ENCODE data around the gene UBE2L3.
"Not testable (repeated sequence)": the region's sequence is repeated elsewhere in the genome, so short reads cannot be mapped to it uniquely, and the experiment has no call there.

The UBE2L3 gene

DNA sequence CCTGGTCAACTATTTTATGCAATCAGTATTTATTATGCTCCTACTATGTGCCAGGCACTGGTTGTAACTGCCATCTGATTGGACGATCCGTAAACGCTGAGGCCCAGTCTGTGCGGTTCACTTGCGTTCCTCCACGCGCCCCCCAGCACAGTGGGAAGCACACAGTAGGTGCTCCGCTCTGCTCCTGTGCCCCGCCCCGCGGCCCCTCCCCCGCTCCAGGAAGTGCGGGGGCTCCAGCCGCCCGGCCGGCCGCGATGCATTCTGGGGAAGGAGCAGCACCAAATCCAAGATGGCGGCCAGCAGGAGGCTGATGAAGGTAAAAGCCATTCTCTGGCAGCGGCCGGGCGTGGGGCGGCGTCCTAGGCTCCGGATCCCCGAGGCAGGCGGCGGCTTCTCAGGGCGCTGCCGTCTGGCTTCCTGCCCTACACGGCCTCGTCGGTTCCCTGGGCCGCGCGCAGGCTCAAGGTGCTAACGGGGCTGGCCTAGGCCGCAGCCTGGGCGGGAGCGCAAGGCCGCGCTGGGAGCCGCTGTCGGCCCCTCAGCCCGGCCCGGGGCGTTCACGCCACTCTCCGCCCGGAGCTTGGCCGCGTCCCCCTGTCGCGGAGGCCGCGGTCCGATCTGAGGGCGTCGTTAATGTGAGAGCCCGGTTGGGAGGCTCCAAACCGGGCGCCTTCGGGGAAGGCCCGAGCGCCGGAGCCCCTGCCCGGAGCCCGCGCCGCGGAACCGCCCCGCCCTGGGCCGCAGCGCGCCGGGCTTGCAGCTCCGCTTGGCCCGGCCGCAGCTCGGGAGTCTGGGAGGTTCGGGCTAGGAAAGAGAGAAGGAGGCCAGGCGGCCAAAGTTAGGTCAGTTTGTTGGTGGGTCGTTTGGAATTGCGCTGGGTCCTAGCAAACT is at the start of gene UBE2L3:
Gene UBE2L3, plus strand, starts transcription at position 259 of the 891 bp plus-strand sequence. Its CDS starts 31 bp downstream, at position 290.
- DNase-seq (ENCODE audit: low read depth in 1 of 2, low spot score in 1 of 2) = peak; percentile 69 to 75

DNA sequence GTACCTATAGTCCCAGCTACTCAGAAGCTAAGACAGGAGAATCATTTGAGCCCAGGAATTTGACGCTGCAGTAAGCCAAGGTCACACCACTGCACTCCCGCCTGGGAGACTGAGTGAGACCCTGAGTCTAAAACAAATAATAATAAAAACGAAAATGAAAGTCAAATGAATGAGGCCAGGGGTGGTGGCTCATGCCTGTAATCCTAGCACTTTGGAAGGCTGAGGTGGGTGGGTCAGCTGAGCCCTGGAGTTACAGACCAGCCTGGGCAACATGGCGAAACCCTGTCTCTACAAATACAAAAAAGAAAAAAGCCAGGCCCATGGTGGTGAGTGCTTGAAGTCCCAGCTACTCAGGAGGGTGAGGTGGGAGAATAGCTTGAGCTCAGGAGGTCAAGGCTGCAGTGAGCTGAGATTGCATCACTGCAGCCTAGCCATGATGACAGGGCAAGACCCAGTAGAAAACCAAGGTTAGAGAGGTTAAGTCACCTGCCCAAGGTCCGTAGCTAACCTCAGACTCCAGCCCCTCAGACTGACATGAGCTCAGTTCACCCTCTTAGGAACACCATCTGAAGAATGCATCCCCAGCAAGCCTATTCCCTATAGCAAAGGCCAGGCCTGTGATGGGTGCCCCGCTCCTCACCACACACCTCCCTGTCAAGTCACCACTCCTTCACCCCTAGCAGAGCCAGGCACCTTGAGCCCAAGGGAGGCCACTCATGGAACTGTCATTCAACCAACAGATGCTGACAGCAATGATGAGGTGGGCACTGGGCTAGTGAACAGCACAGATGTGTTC is 40.6 kb upstream of the UBE2L3 start:
- not testable (repeated sequence) for DNase-seq (ENCODE audit: low read depth in 1 of 2, low spot score in 1 of 2)

DNA sequence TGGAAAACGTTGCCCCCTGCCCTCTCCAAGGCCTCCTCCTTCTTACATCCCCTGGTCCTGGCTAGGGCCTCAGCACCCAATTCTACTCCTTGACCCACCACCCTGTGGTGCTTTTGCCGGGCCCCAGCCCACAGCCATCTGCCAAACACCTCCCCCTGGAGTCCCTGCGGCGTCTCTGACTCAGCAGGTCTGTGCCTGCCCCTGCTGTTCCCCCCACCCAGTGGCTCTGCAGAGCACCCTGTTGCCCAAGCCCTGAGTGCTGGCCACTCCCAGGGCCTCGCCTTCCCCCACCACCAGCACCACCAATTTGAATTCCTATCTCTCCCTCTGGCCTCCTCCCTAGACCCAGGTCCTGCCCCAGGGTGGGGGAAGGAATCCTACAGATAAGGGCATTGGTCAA is 36.0 kb upstream of the UBE2L3 start:
- DNase-seq (ENCODE audit: low read depth in 1 of 2, low spot score in 1 of 2) = not testable (repeated sequence)

DNA sequence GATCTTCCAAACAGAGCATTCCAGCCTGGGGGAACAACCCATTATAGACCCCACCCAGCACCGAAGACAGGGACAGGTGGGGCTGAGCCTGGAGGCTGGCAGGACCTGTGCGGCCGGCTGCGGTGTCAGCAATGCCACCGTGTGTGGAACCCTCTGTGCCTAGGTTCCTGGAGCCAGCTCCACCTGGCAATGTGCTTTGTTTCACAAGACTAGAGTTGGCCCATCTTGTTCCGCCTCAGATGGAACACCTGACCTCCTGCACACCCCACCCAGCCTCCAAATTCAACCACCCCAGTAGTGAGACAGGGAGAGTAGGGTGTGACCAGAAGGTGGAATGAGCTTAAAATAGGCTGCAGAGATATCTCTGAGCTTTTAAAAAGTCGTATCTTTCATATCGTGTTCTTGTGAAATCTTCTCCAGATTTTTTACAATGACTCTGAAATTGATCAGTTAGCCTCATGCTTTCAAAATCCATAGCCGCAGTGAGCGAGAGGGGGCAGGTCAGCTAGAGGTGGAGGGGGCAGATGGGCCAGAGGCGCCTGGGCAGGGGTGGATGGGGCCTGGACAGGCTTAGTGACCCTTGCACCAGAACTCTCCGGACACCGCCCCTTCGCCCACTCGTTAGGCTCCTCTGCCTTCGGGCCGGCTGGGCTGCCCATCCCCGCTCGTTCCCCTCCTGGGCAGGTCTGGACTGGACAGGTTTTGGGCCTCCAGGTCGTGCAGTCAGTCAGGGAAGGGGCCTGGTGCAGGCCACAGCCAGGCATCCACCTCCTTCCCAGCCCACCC is 34.5 kb upstream of the UBE2L3 start:
- not testable (repeated sequence) for DNase-seq (ENCODE audit: low read depth in 1 of 2, low spot score in 1 of 2)

DNA sequence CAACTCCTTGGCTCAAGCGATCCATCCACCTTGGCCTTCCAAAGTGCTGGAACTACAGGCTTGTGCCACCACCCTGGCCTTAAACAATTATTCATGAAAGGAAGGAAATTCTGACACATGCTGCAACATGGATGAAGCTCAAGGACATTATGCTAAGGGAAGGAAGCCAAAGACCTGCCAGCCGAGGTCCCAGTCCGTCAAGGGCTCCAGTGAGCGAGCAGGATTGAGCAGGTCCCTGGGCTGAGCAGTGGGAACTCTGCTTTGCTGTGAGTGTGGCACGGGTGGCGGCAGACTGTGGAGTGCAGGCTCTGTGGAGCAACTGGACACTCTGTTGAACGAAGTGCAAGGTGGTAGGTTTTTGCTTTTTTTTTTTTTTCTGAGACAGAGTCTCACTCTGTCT is 27.7 kb upstream of the UBE2L3 start:
- DNase-seq (ENCODE audit: low read depth in 1 of 2, low spot score in 1 of 2) = not testable (repeated sequence)

DNA sequence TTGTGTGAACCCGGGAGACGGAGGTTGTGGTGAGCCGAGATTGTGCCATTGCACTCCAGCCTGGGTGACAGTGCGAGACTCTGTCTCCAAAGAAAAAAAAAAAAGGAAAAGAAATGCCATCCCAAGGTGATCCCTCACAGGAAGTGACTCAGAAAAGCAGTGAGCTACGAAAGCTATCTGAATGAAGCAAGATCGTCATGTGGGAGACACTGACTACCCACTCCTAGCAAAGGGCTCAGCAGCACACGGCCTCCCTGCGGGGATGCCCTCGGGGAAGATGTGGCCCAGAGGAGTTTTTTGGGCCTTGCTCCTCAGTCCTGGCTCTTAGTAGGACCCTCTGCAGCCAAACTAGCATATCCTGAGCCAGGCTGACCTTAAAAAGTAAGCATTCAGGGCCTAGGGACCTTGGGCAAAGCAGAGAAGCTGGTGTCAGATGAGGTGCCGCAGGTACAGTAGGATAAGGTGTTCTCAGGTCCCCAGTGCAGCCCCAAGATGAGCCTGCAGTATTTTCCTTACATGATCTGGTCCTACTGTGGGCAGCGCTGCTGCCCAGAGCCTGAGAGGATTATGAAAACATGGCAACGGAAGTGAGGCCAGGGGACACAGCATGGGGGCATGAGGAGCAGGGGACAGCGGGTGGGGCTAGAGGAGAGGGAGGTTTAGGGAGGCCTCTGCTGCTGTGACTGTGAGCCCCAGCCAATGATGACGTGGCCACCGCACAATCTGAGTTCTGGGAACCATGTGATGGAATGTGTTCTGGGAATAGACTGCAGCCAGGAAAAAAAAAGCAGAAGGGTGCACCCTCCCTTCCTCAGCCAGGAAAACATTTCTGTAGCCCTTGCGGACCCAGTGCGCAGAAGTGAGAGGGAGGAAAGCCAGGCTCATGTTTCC is 22.8 kb upstream of the UBE2L3 start:
- not testable (repeated sequence) for DNase-seq (ENCODE audit: low read depth in 1 of 2, low spot score in 1 of 2)

DNA sequence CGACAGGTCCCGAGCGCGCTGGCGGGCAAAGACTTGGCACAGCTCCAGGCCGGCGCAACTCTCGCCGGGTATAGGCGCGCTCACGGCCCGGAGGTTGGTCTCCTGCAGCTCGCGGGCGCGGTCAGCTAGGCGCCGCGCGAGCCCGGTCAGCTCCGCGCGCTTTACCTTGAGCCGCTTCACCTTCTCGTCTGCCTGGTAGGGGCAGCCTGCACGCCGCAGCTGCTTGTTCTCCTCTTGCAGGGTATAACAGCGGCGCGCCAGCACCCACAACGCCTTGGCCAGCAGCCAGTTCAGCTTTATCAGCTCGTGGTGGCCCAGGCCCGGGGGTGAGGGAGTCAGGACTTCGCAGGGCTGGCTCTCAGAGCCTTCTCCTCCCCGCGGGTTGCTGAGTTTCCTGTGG is 18.0 kb upstream of the UBE2L3 start:
- DNase-seq (ENCODE audit: low read depth in 1 of 2, low spot score in 1 of 2) = not testable (repeated sequence)

DNA sequence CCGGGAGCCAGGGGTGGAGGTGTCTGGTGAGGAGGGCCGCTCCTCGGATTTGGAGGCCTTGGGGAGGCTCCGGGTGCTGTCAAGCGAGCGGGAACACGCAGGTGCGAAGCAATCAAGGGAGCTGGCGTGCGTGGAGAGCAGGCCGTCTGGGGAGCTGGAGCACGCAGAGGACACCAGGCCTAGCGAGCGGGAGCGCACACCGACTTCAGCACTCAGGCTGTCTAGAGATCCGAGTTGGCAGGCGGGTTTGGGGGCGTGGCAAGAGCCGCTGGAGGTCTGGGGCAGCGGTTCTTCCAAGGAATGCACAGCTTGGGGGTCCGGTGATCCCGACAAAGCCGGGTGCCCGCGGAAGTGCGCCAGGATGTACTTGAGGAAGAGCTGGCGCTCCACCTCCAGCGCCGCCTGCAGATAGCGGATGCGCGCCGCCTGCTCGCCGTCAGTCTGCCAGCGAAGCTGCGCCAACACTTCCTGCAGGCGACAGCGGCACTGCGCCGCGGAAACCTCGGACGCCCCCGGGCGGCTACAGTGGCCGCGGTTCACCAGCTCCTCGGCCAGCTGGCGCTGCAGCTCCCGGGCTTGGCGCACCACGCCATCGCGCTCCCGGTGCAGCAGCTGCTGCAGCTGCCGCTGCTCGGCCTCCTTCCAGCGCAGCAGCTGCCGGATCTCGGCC is 17.4 kb upstream of the UBE2L3 start:
- not testable (repeated sequence) for DNase-seq (ENCODE audit: low read depth in 1 of 2, low spot score in 1 of 2)

DNA sequence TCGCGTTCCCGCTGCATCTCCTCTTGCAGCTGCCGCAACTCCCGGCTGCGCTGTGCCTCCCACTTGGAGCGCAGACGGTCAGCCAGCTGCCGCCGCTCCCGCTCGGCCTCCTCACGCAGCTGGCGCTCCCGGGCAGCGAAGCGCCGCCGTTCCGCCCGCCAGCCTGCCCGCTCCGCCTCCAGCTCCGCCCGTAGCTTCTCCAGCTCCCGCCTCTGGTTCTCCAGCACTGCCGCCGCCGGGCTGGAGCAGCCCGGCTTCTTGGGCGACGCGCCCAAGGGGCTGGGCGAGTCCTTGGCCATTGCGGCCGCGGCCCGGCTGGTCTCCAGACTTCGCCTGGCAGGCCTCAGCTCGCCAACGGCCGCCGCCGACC is 16.9 kb upstream of the UBE2L3 start:
- DNase-seq (ENCODE audit: low read depth in 1 of 2, low spot score in 1 of 2) = not testable (repeated sequence)

DNA sequence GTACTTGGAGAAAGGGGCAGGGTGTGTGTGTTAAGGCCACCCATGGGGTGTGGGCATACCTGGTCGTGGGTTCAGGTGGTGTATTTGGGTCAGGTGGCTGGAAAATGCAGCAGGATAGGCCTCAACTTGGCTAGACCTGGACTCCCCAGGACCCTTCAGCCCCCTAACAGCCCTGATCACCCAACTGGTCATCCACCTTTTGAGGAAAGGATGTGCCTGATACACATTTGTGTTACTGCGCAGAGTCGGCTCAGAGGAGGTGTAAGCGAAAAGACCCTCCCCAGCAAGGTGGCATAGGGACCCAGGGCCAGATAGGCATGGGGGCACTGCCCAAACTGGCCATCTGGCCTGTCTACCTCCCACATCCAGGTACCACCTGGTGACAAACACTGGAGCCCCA is 16.2 kb upstream of the UBE2L3 start, which contains the start of gene RIMBP3C:
Gene RIMBP3C, minus strand, starts transcription at position 101 of the 400 bp plus-strand sequence. CDS start 485 bp downstream, outside the sequence.
- not testable (repeated sequence) for DNase-seq (ENCODE audit: low read depth in 1 of 2, low spot score in 1 of 2)

DNA sequence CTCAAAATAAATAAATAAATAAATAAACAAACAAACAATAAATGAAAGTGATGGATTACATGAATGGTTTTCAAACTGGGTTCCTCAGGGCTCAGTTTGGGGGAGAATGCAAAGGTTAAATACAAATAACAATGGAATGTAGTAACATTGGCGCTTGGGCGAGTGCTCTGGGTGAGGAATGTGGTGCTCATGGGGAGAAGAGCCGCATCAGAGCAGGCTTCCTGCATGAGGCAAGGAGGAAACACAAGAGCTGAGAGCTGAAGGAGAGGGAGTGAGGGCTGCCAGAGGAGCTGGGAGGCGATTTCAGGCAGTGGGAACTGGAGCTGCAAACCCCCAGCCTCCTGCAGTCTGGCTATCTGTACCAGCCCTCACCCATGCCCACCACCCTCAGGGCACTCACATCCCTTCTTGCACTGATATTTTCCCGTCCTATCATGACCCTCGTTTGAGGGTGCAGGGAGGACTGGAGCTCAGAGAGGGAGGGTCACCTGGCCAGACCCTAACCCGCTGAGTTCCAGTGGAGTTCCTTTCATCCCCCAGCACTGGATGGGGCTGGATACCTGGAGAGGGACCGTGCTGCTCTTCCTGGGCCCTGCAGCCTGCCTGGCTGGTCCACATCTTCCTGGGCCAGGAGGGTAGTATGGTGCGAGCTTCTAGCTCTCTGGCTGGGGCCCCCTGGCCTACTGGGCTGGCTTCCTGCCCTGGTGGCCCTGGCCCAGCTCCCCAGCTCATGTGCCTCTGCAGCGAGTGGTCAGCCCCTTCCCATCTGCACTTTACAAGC is 8.0 kb upstream of the UBE2L3 start:
- not testable (repeated sequence) for DNase-seq (ENCODE audit: low read depth in 1 of 2, low spot score in 1 of 2)

DNA sequence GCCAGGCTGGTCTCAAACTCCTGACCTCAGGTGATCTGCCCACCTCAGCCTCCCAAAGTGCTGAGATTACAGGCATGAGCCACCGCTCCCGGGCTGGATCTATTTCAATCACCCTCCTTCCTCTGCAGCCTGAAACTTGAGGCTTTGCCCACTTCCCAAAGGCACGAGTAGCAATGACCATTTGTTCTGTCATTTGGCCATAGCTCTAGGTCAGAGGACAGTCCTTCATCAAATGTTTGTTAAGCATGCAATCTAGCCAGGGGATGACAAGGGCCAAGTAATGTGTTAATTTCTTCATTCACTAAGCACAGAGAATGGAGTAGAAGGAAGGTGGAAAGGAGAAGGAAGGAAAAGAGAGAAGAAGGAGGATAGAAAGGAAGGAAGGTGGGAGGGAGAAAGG is 6.9 kb upstream of the UBE2L3 start:
- DNase-seq (ENCODE audit: low read depth in 1 of 2, low spot score in 1 of 2) = not testable (repeated sequence)

DNA sequence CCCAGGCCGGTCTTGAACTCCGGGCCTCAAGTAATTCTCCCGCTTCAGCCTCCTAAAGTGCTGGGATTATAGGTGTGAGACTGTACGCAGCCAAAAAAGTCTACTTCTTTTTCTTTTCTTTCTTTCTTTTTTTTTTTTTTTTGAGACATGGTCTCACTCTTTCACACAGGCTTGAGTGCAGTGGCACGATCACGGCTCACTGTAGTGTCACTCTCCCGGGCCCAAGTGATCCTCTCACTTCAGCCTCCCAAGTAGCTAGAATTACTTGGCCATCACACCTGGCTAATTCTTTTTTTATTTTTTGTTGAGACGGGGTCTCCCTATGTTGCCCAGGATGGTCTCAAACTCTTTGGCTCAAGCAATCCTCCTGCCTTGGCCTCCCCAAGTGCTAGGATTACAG is 3.6 kb upstream of the UBE2L3 start:
- no peak for DNase-seq (ENCODE audit: low read depth in 1 of 2, low spot score in 1 of 2)

DNA sequence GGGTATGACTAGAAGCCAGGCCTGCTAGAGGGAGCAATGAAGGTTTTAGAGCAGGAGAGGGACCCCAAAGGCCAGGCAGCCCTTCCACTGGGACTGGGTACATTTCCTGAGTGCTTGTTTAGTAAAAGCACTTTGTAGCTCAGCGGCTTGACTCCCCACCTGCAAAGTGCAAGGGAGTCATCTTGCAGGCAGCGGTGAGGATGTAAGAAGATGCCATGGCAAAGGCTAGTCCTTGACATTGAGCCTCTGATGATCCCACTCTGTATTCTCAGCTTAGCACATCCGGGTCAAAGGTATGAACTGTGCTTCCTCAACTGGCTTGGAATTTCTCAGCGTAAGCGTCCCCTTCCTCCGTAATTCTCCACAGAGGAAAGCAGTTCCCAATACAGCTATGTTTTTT is 3.1 kb upstream of the UBE2L3 start:
- DNase-seq (ENCODE audit: low read depth in 1 of 2, low spot score in 1 of 2) = no peak

DNA sequence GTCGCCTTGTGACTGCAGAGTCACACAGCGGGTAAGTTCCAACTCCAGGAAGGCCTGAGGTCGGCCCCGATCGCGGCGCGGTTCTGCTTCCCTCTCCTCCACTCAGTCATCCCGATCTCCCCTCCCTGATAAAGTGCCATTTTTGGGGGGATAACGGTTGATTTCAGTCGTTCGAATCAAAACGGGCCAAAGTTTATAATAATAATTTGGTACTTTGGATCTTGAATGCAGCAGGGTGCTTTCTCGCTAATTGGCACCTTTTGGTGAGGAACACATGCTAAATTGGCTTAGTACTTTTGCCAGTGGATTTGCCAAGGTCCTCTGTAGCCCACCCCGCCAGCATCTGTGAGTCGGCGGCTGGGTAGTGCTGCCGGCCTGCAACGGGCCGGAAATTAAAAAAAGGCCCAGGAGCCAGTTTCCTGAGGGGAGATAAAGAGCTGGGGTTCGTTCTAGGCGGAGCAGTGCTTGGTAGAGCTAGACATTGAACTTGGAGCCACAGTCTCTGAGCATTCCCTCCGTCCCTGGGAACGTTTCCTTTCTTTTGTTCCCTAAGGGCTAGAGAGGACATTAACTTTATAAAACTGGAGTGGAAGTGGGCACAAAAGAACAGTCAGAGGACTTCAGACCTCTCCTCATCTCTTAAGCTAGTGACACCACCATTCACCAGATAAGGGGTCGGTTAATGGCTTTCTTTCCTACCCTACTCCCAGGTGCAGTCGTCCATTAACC is 997 bp downstream of the UBE2L3 start:
- no peak for DNase-seq (ENCODE audit: low read depth in 1 of 2, low spot score in 1 of 2)

DNA sequence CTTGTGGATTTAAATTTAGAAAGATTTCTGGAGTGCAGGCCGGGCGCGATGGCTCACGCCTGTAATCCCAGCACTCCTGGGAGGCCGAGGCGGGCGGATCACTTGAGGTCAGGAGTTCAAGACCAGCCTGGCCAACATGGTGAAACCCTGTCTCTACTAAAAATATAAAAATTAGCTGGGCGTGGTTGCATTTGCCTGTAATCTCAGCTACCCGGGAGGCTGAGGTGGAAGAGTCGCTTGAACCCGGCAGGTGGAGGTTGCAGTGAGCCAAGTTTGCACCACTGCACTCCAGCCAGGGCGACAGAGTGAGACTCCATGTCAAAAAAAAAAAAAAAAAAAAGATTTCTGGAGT is 1.5 kb downstream of the UBE2L3 start:
- DNase-seq (ENCODE audit: low read depth in 1 of 2, low spot score in 1 of 2) = not testable (repeated sequence)

DNA sequence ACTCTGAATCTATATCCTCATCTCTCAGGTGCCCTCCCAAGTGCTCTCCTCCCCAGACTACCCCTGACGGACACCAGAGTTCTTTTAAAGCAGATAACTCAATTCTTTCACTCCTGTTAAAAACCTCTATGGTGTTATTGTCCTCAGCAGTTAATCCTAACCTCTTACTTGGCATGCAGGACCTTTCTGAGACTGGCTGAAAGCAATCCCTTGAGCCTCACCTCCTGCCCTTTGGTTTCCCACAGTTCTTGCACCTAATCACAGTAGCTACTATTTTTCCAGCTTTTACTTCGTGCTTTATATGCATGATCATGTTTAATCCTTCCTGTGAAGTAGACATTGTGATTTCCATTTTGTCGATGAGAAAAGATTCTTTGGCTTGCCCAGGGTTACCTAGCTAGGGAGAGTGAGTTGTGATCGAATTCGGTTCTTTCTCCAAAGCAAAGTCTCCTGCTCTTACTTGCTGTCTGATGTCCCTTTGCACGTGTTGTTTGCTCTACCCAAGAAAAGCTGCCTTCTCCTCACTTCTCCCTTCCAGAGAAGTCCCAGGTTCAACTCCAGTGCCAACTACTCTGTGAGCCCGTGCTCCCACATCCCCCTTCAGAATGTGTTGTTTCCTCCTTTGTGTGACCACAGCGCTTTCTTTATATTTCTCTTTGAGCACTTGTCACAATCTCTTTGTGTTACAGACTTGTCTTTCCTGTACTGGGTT is 2.1 kb downstream of the UBE2L3 start:
- DNase-seq (ENCODE audit: low read depth in 1 of 2, low spot score in 1 of 2) = no peak

DNA sequence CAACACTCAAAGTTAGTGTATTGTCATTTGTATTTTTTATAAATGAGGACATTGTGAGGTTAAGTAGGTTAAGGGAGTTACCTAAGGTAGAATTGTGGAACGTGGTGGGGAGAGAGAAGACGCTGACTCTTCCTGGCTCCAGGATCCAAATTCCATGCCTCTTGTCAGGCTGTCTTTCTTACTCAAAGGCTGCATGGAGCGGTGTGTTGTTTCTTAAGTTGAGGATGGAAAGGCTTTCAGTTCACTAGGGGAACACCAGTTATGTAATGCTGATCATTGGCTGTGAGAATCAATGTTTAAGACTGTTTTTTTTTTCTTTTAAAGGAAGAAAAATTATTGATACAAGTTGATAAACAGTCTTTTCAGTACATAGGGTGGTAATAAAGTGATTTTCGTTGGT is 2.9 kb downstream of the UBE2L3 start:
- DNase-seq (ENCODE audit: low read depth in 1 of 2, low spot score in 1 of 2) = no peak
